ENCODE data around the gene POLR2A.
"Not testable (repeated sequence)": the region's sequence is repeated elsewhere in the genome, so short reads cannot be mapped to it uniquely, and the experiment has no call there.

The POLR2A gene

DNA sequence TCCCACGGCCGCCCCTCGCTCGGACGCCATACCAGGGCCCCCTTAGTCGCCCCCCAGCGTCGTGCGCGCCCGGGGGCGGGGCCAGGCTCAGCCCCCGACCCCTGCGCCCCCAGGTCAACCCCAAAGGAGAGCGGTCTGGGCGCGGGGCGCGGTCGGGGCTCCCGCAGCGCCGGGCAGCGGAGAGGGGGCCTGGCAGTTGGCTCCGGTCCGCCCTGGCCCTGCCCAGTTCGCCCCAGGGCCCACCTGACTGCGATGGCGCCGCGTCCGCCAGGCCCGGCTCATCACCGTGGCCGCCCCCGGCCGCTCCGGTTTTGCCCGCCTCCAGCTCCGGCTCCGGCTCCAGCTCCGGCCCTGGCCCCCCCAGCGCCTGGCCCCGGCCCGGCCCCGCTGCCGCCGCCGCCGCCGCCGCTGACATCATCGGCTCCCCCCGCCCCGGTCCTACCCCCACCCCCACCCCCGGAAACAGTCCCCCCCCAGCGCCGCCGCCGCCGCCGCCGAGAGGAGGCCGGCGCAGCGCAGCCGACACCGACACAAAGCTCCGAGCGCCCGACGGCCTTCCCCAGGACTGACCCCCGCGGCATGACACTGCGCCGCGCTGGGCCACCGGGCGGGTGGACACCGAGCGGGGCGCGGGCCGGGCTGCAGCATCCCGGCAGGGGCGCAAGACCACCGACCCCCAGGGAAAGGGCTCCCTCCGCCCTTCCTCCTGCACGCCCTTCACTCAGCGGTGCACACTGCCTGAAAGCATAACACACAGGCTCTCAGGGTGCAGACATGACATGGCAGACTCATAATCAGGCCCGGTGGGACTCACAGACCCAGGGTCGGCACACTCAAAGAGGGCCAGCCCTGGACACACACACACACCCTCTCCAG lies 4.7 kb upstream of the POLR2A start, which contains the start of gene ZBTB4:
TSS of gene ZBTB4 (minus strand) at position 419 of the 876 bp plus-strand sequence. CDS start 12,830 bp downstream, outside the sequence.
- peak; percentile 64 for DNase-seq

- DNase-seq, result no peak
Observed at GRCh38 chr17:7480089-7480384, 4.1 kb upstream of the POLR2A start.

DNA sequence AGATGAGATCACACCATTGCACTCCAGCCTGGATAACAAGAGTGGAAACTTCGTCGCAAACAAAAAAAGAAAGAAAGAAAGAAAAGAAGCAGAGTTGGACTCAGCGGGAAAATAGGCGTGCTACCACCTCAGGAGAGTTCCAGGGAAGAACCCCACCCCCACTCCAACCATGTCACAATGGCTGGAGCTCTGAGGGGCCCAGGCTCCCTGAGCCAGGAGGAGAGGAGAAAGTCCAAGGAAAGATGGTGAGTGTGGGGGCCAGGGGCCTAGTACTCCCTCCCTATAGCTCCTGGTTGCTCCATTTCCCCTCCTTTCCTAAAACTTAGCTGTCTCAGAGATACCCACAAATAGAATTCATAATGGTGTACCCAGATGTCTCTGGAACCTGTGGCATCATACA lies 2.9 kb upstream of the POLR2A start, which contains the start of gene SLC35G6:
TSS of gene SLC35G6 (plus strand) at position 172 of the 400 bp plus-strand sequence. CDS start at position 243, 71 bp downstream.
- not testable (repeated sequence) for DNase-seq

DNA sequence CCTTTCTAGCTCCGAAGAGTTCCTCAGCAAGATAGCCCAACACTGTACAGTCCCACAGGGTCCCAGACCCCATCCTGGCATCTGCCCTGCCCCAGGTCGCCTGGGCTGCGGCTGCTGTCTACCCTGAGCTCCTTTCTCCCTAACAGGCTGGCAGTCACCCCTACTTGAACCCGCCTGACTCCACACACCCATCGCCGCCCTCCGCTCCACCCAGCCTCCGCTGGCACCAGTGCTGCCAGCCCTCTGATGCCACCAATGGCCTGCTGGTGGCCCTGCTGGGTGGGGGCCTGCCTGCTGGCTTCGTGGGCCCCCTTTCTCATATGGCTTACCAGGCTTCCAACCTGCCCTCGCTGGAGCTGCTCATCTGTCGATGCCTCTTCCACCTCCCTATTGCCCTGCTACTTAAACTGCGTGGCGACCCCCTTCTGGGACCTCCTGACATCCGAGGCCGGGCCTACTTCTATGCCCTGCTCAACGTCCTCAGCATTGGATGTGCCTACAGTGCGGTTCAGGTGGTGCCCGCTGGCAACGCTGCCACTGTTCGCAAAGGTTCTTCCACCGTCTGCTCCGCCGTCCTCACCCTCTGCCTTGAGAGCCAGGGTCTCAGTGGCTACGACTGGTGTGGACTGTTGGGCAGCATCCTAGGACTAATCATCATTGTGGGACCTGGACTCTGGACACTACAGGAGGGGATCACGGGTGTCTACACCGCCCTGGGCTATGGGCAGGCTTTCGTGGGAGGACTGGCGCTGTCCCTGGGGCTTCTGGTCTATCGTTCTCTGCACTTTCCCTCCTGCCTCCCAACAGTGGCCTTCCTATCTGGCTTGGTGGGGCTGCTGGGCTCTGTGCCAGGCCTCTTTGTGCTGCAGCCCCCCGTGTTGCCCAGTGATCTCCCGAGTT lies 2.1 kb upstream of the POLR2A start:
- DNase-seq, result not testable (repeated sequence)

- DNase-seq, result not testable (repeated sequence)
Observed at GRCh38 chr17:7482742-7483088, 1.5 kb upstream of the POLR2A start.

DNA sequence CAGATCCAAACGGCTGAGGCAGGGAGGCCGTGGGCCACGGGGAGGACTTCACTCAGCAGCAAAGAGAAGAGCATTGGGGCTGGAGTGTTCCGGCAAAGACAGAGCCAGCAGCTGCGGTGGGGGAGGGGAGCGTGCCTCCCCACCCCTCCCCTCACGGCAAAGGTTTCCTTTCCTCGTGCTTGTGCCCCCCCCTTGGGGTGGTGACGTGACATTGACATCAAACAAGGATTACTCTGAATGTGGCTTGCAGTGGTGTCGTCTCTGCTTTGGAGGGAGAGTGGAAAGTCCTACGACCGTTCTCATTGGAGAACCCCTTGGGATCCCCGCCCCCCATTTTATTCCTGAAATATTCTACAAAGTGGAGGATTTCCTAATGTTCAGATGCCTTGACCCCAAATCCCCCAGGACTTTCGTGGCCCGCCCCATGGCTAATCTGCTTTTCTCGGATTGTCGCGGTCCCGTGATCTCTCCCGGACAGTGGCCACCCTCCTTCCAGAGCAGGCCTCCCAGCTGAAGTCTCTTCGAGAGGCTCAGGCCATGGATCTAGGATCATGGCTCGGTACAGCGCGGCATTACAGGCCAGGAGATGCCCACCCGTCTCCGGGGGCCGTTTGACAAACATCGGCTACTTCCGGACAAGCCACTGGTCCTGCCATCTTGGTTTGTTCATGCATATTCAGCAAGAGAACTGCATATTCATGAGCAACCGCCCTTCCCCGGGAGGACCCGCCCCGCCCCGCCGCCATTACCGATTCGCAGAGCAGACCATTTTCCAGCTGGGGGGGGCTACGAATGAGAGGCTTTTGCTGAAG lies 705 bp upstream of the POLR2A start:
- peak; percentile 93 for DNase-seq

- no peak for DNase-seq
Observed at GRCh38 chr17:7484919-7485377, 782 bp downstream of the POLR2A start.

- no peak for DNase-seq
Observed at GRCh38 chr17:7486181-7486580, 2.0 kb downstream of the POLR2A start.

- DNase-seq, result no peak
Observed at GRCh38 chr17:7490144-7490543, 6.0 kb downstream of the POLR2A start.

- no peak for DNase-seq
Observed at GRCh38 chr17:7491583-7491982, 7.4 kb downstream of the POLR2A start.

DNA sequence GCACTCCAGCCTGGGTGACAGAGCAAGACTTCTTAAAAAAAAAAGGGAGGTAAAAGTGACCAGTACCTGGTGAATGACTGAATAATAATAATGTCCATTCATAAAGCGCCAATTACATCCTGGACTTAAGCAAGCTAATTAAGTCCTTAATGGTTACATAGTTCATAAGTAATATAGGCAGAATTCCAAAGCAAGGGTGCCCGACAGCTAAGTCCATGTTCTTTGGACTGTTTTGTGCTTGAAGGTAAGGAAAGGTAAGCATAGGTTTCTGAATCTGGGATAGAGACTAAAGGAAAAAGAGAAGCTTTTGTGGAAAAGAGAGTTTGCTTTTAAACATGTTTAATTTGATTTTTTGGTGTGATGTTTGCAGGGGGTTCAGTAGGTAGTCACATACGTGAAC lies 9.8 kb downstream of the POLR2A start:
- no peak for DNase-seq

DNA sequence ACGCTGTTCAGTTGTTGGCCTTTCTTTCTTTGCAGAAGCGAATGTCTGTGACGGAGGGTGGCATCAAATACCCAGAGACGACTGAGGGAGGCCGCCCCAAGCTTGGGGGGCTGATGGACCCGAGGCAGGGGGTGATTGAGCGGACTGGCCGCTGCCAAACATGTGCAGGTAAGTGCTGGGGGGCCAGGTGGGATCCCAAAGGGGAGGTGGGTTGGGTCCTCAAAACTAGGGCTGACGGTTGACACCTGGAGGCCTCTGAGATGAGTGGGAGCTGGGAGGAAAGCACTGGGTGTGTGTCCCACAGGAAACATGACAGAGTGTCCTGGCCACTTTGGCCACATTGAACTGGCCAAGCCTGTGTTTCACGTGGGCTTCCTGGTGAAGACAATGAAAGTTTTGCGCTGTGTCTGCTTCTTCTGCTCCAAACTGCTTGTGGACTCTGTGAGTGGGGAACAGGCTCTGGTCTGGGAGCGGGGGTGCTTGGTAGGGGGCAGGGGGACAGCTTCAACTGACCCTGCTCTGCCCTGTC lies 11.8 kb downstream of the POLR2A start:
- no peak for DNase-seq

DNA sequence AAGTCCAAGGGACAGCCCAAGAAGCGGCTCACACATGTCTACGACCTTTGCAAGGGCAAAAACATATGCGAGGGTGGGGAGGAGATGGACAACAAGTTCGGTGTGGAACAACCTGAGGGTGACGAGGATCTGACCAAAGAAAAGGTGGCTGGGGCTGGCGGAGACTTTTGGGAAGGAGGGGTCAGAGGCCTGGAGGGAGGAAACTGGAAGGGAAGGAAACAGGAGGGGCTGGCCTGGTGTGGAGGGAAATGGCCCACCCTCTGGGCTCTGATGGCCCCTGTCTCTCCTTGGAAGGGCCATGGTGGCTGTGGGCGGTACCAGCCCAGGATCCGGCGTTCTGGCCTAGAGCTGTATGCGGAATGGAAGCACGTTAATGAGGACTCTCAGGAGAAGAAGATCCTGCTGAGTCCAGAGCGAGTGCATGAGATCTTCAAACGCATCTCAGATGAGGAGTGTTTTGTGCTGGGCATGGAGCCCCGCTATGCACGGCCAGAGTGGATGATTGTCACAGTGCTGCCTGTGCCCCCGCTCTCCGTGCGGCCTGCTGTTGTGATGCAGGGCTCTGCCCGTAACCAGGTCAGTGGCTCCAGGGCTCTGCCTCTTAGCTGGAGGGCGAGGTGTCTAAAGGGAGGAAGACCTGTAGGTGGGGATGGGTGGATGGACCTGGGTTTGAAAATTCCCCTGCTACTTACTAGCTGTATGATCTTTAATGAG lies 12.5 kb downstream of the POLR2A start:
- no peak for DNase-seq

- DNase-seq, result no peak
Observed at GRCh38 chr17:7497228-7497627, 13.1 kb downstream of the POLR2A start.

- no peak for DNase-seq
Observed at GRCh38 chr17:7497636-7498035, 13.5 kb downstream of the POLR2A start.

DNA sequence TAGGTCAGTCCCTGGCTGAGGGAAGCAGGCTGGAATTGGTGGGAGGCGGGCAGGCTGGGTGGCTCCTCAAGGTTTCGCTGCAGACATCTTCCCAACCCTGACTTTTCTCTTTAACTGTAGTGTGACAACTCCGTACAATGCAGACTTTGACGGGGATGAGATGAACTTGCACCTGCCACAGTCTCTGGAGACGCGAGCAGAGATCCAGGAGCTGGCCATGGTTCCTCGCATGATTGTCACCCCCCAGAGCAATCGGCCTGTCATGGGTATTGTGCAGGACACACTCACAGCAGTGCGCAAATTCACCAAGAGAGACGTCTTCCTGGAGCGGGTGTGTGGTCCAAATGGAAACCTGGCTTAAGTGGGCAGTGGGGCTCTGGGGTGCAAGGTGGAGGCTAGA lies 15.0 kb downstream of the POLR2A start:
- no peak for DNase-seq

DNA sequence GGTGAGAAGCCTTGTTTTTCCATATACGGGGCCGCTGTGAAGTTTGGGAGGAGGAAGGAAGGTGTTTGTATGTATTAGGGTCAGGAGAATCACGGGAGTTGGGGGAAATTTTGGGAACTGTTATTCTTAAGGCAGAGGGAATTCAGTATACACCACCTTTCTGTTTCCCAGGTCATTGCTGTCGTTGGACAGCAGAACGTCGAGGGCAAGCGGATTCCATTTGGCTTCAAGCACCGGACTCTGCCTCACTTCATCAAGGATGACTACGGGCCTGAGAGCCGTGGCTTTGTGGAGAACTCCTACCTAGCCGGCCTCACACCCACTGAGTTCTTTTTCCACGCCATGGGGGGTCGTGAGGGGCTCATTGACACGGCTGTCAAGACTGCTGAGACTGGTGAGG lies 17.6 kb downstream of the POLR2A start:
- no peak for DNase-seq

GRCh38 chr17:7502171-7502847 lies 18.1 kb downstream of the POLR2A start:
- no peak for DNase-seq

GRCh38 chr17:7502987-7503386 lies 18.8 kb downstream of the POLR2A start:
- DNase-seq, result no peak

- no peak for DNase-seq
Observed at GRCh38 chr17:7503521-7503920, 19.4 kb downstream of the POLR2A start.

- no peak for DNase-seq
Observed at GRCh38 chr17:7508145-7508544, 24.0 kb downstream of the POLR2A start.

Measured in stimulated activated CD4-positive, alpha-beta T cell treated with anti-CD3 and anti-CD28 coated beads, Interleukin-15, amount 100 ng/mL, for 24 hours (primary cell).